Astrocyte (in vitro differentiated cells and primary cell): ENCODE results near the gene C3orf20. TPM values are rescaled to one million over a fixed set of nuclear protein-coding genes. Genes with fewer than 3 reads are reported as not detected.

Experiments
- DNase-seq: peaks from one replicate; pipeline ENCODE4 v3.0.0-alpha.2; 2010; ENCODE audit warnings: low read depth
- FAIRE-seq: peaks from 2 replicates; lab custom pipeline; 2011; peaks lifted over from hg19 to GRCh38; lab: Jason Lieb, UNC
- H2AFZ ChIP-seq: 2 replicates; pipeline ENCODE4 v1.6.0; 2012; ENCODE audit warnings: low read depth, low read length, inconsistent platforms
- H3K27ac ChIP-seq: 2 replicates; pipeline ENCODE4 v1.5.1; 2011; ENCODE audit warnings: low read depth, low read length, inconsistent platforms
- H3K27me3 ChIP-seq: 2 replicates; pipeline ENCODE4 v1.6.0; 2011; ENCODE audit warnings: low read length, inconsistent platforms; ENCODE audit not compliant: insufficient read depth
- H3K36me3 ChIP-seq: 2 replicates; pipeline ENCODE4 v1.5.1; 2011; ENCODE audit warnings: low read length, inconsistent platforms; ENCODE audit not compliant: insufficient read depth
- H3K4me1 ChIP-seq: 2 replicates; pipeline ENCODE4 v1.5.1; 2011; ENCODE audit warnings: low read length, inconsistent platforms; ENCODE audit not compliant: insufficient read depth
- H3K4me2 ChIP-seq: 2 replicates; pipeline ENCODE4 v1.6.0; 2012; ENCODE audit warnings: low read length, inconsistent platforms
- H3K4me3 ChIP-seq: 2 replicates; pipeline ENCODE4 v1.5.1; 2011; ENCODE audit warnings: low read depth, mild to moderate bottlenecking, low read length, inconsistent platforms; ENCODE audit not compliant: insufficient read depth
- H3K79me2 ChIP-seq: 2 replicates; pipeline ENCODE4 v1.6.0; 2012; ENCODE audit warnings: mild to moderate bottlenecking, low read length, inconsistent platforms; ENCODE audit not compliant: insufficient read depth
- H3K9ac ChIP-seq: 2 replicates; pipeline ENCODE4 v1.6.0; 2012; ENCODE audit warnings: mild to moderate bottlenecking, low read length, inconsistent platforms
- H3K9me3 ChIP-seq: 2 replicates; pipeline ENCODE4 v1.5.1; 2012; ENCODE audit warnings: low read depth, mild to moderate bottlenecking, low read length, inconsistent platforms; ENCODE audit not compliant: insufficient read depth
- H4K20me1 ChIP-seq: 2 replicates; pipeline ENCODE4 v1.6.0; 2012; ENCODE audit warnings: low read length, inconsistent platforms; ENCODE audit not compliant: insufficient read depth
- H3K27ac Mint-ChIP-seq: one replicate; pipeline ENCODE4 v1.8.0; 2021; ENCODE audit warnings: mild to moderate bottlenecking, mixed read lengths; ENCODE audit not compliant: unreplicated experiment
- H3K27me3 Mint-ChIP-seq: one replicate; pipeline ENCODE4 v1.8.0; 2021; ENCODE audit warnings: low read depth, mixed read lengths; ENCODE audit not compliant: unreplicated experiment
- H3K36me3 Mint-ChIP-seq: one replicate; pipeline ENCODE4 v1.8.0; 2021; ENCODE audit warnings: low read depth, mixed read lengths; ENCODE audit not compliant: unreplicated experiment
- H3K4me1 Mint-ChIP-seq: one replicate; pipeline ENCODE4 v1.8.0; 2021; ENCODE audit warnings: low read depth, mixed read lengths; ENCODE audit not compliant: unreplicated experiment
- H3K4me3 Mint-ChIP-seq: one replicate; pipeline ENCODE4 v1.8.0; 2021; ENCODE audit warnings: mild to moderate bottlenecking, moderate library complexity, mixed read lengths; ENCODE audit not compliant: unreplicated experiment
- H3K9me3 Mint-ChIP-seq: one replicate; pipeline ENCODE4 v1.8.0; 2021; ENCODE audit warnings: mild to moderate bottlenecking, mixed read lengths; ENCODE audit not compliant: unreplicated experiment
- CTCF ChIP-seq: IDR thresholded peaks from 2 replicates; pipeline ENCODE4 v1.5.1; 2011; ENCODE audit warnings: low read depth, mild to moderate bottlenecking, inconsistent platforms, low read length, moderate library complexity; ENCODE audit not compliant: insufficient read depth
- EZH2 ChIP-seq: IDR thresholded peaks from 2 replicates; pipeline ENCODE4 v1.6.1; 2012; ENCODE audit warnings: mild to moderate bottlenecking, low read length, inconsistent platforms; ENCODE audit not compliant: insufficient read depth
- total RNA-seq: library from RNA; stranded (reverse); gene quantifications from 2 replicates; pipeline ENCODE4 v1.2.1, GENCODE V29; 2021

The C3orf20 gene
- total RNA-seq, 1 donor from 2014 or later, result 0.16 TPM

GRCh38 chr3:14628406-14628805 lies 46.5 kb upstream of the C3orf20 start:
- peaks cover under 1% of the 10 kb centered on the region for H3K27me3 Mint-ChIP-seq
- H3K79me2 ChIP-seq, result no peaks in the 10 kb centered on the region
- no peak for TF ChIP-seq EZH2
- no peak for TF ChIP-seq CTCF
- H3K9me3 Mint-ChIP-seq, result peaks cover 7% of the 10 kb centered on the region
- H3K9ac ChIP-seq, result no peak overlapping the region
- H3K27ac Mint-ChIP-seq, result peak overlapping the region; percentile 73
- no peak overlapping the region for H3K4me3 Mint-ChIP-seq
- peaks cover 14% of the 10 kb centered on the region for H3K4me1 Mint-ChIP-seq
- no peaks in the 10 kb centered on the region for H4K20me1 ChIP-seq
- no peak overlapping the region for H3K27ac ChIP-seq
- H3K36me3 Mint-ChIP-seq, result no peaks in the 10 kb centered on the region
- H3K4me1 ChIP-seq, result peaks cover 10% of the 10 kb centered on the region
- no peak overlapping the region for H3K4me3 ChIP-seq
- H3K36me3 ChIP-seq, result no peaks in the 10 kb centered on the region
- DNase-seq, result no peak
- no peak overlapping the region for H2AFZ ChIP-seq
- H3K4me2 ChIP-seq, result no peak overlapping the region
- peaks cover 8% of the 10 kb centered on the region for H3K9me3 ChIP-seq
- FAIRE-seq, result no peak
- H3K27me3 ChIP-seq, result no peaks in the 10 kb centered on the region

GRCh38 chr3:14630404-14631100 lies 44.4 kb upstream of the C3orf20 start:
- no peak overlapping the region for H2AFZ ChIP-seq
- no peak overlapping the region for H3K4me3 ChIP-seq
- no peak overlapping the region for H3K27ac Mint-ChIP-seq
- H3K4me3 Mint-ChIP-seq, result no peak overlapping the region
- peaks cover 2% of the 10 kb centered on the region for H3K27me3 Mint-ChIP-seq
- peaks cover 20% of the 10 kb centered on the region for H3K4me1 Mint-ChIP-seq
- no peaks in the 10 kb centered on the region for H3K79me2 ChIP-seq
- DNase-seq (no peak), FAIRE-seq (no peak)
- H3K27me3 ChIP-seq, result no peaks in the 10 kb centered on the region
- TF ChIP-seq EZH2, result no peak
- no peak for TF ChIP-seq CTCF
- peaks cover 10% of the 10 kb centered on the region for H3K4me1 ChIP-seq
- no peaks in the 10 kb centered on the region for H3K36me3 ChIP-seq
- H3K9me3 ChIP-seq, result peaks cover 8% of the 10 kb centered on the region
- no peak overlapping the region for H3K27ac ChIP-seq
- no peaks in the 10 kb centered on the region for H4K20me1 ChIP-seq
- H3K36me3 Mint-ChIP-seq, result no peaks in the 10 kb centered on the region
- H3K4me2 ChIP-seq, result no peak overlapping the region
- H3K9me3 Mint-ChIP-seq, result peaks cover 7% of the 10 kb centered on the region
- H3K9ac ChIP-seq, result no peak overlapping the region

GRCh38 chr3:14631101-14631497 lies 43.8 kb upstream of the C3orf20 start:
- no peaks in the 10 kb centered on the region for H3K36me3 Mint-ChIP-seq
- no peak overlapping the region for H3K9ac ChIP-seq
- peaks cover 7% of the 10 kb centered on the region for H3K9me3 Mint-ChIP-seq
- no peak overlapping the region for H3K27ac ChIP-seq
- peaks cover 20% of the 10 kb centered on the region for H3K4me1 Mint-ChIP-seq
- H3K79me2 ChIP-seq, result no peaks in the 10 kb centered on the region
- no peak for FAIRE-seq
- no peak overlapping the region for H3K4me3 Mint-ChIP-seq
- no peak for TF ChIP-seq CTCF
- TF ChIP-seq EZH2, result no peak
- H3K36me3 ChIP-seq, result no peaks in the 10 kb centered on the region
- H3K27ac Mint-ChIP-seq, result peak overlapping the region; percentile 62
- H3K4me3 ChIP-seq, result no peak overlapping the region
- no peaks in the 10 kb centered on the region for H3K27me3 ChIP-seq
- H3K27me3 Mint-ChIP-seq, result peaks cover 2% of the 10 kb centered on the region
- peaks cover 10% of the 10 kb centered on the region for H3K4me1 ChIP-seq
- peaks cover 8% of the 10 kb centered on the region for H3K9me3 ChIP-seq
- no peak for DNase-seq
- no peaks in the 10 kb centered on the region for H4K20me1 ChIP-seq
- H2AFZ ChIP-seq, result no peak overlapping the region
- no peak overlapping the region for H3K4me2 ChIP-seq
